Measurements from ENCODE around the gene AATF. TPM values are rescaled to one million over a fixed set of nuclear protein-coding genes. Genes with fewer than 3 reads are reported as not detected.

AATF gene
- polyA plus RNA-seq, 3 donors: 24.3 to 57.9 (median 41.1) TPM

- no peak overlapping the region for H3K4me2 ChIP-seq (replicated peaks; ENCODE audit: extremely low read depth, low read length, poor library complexity, severe bottlenecking)
- TF ChIP-seq CTCF (IDR thresholded peaks at IDR 0.05): no peak
- H3K27me3 ChIP-seq (ENCODE audit: control insufficient read depth in 2 of 2, insufficient read depth in 2 of 2, low read length in 2 of 2): peaks cover 19 to 63% of the 10 kb centered on the region in 2 donors
- H3K79me2 ChIP-seq (ENCODE audit: insufficient read depth, low read length): no peaks in the 10 kb centered on the region
- H3K9me3 ChIP-seq (replicated peaks in 1 of 2; ENCODE audit: control insufficient read depth in 1 of 2, insufficient read depth in 1 of 2, low read length in 2 of 2): no peaks in the 10 kb centered on the region
- WGBS (ENCODE audit: insufficient coverage): 94% methylated on average over 2 of the region's 5 CpGs
- no peak overlapping the region for H3K9ac ChIP-seq (ENCODE audit: insufficient read depth, low read length, poor library complexity, severe bottlenecking)
- H3K36me3 Mint-ChIP-seq: peaks cover 2 to 5% of the 10 kb centered on the region in 2 donors
- peaks cover 0 to 12% (median 3%) of the 10 kb centered on the region in 7 donors for H3K9me3 Mint-ChIP-seq
- no peak overlapping the region for H3K27ac Mint-ChIP-seq
- DNase-seq: no peak
- no peaks in the 10 kb centered on the region for H3K36me3 ChIP-seq (replicated peaks in 1 of 2; ENCODE audit: control insufficient read depth in 1 of 2, insufficient read depth in 2 of 2, low read length in 2 of 2)
- H3K4me1 ChIP-seq (ENCODE audit: control insufficient read depth in 1 of 2, insufficient read depth in 2 of 2, low read length in 2 of 2): peaks cover 14 to 15% of the 10 kb centered on the region in 2 donors
- peak overlapping the region in 1 of 2 donors; percentile 51 for H3K4me3 Mint-ChIP-seq
- peaks cover 20% of the 10 kb centered on the region for H3K4me1 Mint-ChIP-seq
- intact Hi-C loops (cut with micrococcal nuclease): no loop called here
- H4K20me1 ChIP-seq (ENCODE audit: insufficient read depth, low read length): no peaks in the 10 kb centered on the region
- H3K27me3 Mint-ChIP-seq (ENCODE audit: low read depth in 3 of 3): peaks cover 47 to 74% (median 55%) of the 10 kb centered on the region in 3 donors
- no peak overlapping the region for H2AFZ ChIP-seq (ENCODE audit: insufficient read depth, low read depth, low read length, poor library complexity, severe bottlenecking)
- H3K27ac ChIP-seq (ENCODE audit: low read depth in 1 of 2, low read length in 2 of 2): no peak overlapping the region
- H3K4me3 ChIP-seq (replicated peaks in 1 of 3; ENCODE audit: low read depth in 2 of 3, low read length in 3 of 3): no peak overlapping the region
Observed at GRCh38 chr17:36923814-36924221, 24.9 kb upstream of the AATF start.

GRCh38 chr17:36926226-36926625 is 22.5 kb upstream of the AATF start:
- Mint-ChIP-seq H3K4me3 (peak overlapping the region in 1 of 2 donors; percentile 68), H3K36me3 (peaks cover 6 to 17% of the 10 kb centered on the region in 2 donors), H3K27ac (no peak overlapping the region), H3K4me1 (peaks cover 17% of the 10 kb centered on the region), H3K27me3 (ENCODE audit: low read depth in 3 of 3) (peaks cover 51 to 74% (median 63%) of the 10 kb centered on the region in 3 donors), H3K9me3 (peaks cover 0 to 25% (median 10%) of the 10 kb centered on the region in 7 donors)
- H3K9ac ChIP-seq (ENCODE audit: insufficient read depth, low read length, poor library complexity, severe bottlenecking): no peak overlapping the region
- no peak for DNase-seq
- peaks cover 15% of the 10 kb centered on the region in 2 donors for H3K4me1 ChIP-seq (ENCODE audit: control insufficient read depth in 1 of 2, insufficient read depth in 2 of 2, low read length in 2 of 2)
- TF ChIP-seq CTCF (IDR thresholded peaks at IDR 0.05): no peak
- H3K4me3 ChIP-seq (replicated peaks in 1 of 3; ENCODE audit: low read depth in 2 of 3, low read length in 3 of 3): no peak overlapping the region
- no peaks in the 10 kb centered on the region for H3K79me2 ChIP-seq (ENCODE audit: insufficient read depth, low read length)
- no peak overlapping the region for H3K4me2 ChIP-seq (replicated peaks; ENCODE audit: extremely low read depth, low read length, poor library complexity, severe bottlenecking)
- H3K27me3 ChIP-seq (ENCODE audit: control insufficient read depth in 2 of 2, insufficient read depth in 2 of 2, low read length in 2 of 2): peaks cover 26 to 63% of the 10 kb centered on the region in 2 donors
- no peaks in the 10 kb centered on the region for H4K20me1 ChIP-seq (ENCODE audit: insufficient read depth, low read length)
- H3K9me3 ChIP-seq (replicated peaks in 1 of 2; ENCODE audit: control insufficient read depth in 1 of 2, insufficient read depth in 1 of 2, low read length in 2 of 2): peaks cover under 1 to 7% of the 10 kb centered on the region in 2 donors
- no peaks in the 10 kb centered on the region for H3K36me3 ChIP-seq (replicated peaks in 1 of 2; ENCODE audit: control insufficient read depth in 1 of 2, insufficient read depth in 2 of 2, low read length in 2 of 2)
- H2AFZ ChIP-seq (ENCODE audit: insufficient read depth, low read depth, low read length, poor library complexity, severe bottlenecking): no peak overlapping the region
- intact Hi-C loops (cut with micrococcal nuclease): no loop called here
- no peak overlapping the region for H3K27ac ChIP-seq (ENCODE audit: low read depth in 1 of 2, low read length in 2 of 2)
- WGBS (ENCODE audit: insufficient coverage): no CpG with 5 or more reads among the region's 3 CpGs
